Vagina (tissue), 2 donors: ENCODE measurements around the gene TNIK.

Experiments used
- POLR2A ChIP-seq, 2 donors: fragments of 450-650 bp; IDR thresholded peaks; one replicate each; pipeline ENCODE4 v1.6.1; 2017; ENCODE audit warnings: antibody characterized with exemption in 2 of 2, mild to moderate bottlenecking in 2 of 2, moderate library complexity in 2 of 2
- POLR2AphosphoS5 ChIP-seq, 2 donors: sonication (generic); formaldehyde crosslinking; IDR thresholded peaks; one replicate each; pipeline ENCODE4 v1.9.0; 2017; ENCODE audit warnings: antibody characterized with exemption in 2 of 2, mild to moderate bottlenecking in 2 of 2, low read depth in 1 of 2; ENCODE audit not compliant: insufficient read depth in 1 of 2
- TF ChIP-seq, protein P1 (sequence below), 3 experiments: fragments of 450-650 bp in 2 of 3; fragments of 200-600 bp in 1 of 3; sonication (generic) in 1 of 3; IDR thresholded peaks; one replicate each; pipeline ENCODE4 v1.5.1; 2017 to 2019; ENCODE audit warnings: antibody characterized with exemption in 3 of 3, mild to moderate bottlenecking in 2 of 3, moderate library complexity in 2 of 3

DNA sequence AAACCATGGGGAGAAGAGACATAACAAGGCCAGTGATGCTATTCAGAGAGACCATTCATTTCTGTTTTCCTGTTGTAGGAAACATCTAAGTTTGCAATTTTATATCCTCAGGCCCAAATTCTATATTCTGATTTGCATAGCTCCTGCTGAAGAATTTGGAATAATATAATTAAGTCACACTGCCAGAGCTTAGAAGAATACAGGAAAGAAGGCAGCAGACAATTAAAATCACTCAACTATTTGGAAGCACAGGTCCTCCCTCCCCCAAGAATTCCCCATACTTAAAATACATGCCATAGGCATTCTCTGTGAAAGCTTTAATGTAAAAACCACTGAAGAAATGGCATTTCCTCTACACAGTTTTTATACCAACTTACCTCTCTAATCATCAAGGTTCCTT lies 366.7 kb downstream of the TNIK start:
- TF ChIP-seq, protein P1, sequence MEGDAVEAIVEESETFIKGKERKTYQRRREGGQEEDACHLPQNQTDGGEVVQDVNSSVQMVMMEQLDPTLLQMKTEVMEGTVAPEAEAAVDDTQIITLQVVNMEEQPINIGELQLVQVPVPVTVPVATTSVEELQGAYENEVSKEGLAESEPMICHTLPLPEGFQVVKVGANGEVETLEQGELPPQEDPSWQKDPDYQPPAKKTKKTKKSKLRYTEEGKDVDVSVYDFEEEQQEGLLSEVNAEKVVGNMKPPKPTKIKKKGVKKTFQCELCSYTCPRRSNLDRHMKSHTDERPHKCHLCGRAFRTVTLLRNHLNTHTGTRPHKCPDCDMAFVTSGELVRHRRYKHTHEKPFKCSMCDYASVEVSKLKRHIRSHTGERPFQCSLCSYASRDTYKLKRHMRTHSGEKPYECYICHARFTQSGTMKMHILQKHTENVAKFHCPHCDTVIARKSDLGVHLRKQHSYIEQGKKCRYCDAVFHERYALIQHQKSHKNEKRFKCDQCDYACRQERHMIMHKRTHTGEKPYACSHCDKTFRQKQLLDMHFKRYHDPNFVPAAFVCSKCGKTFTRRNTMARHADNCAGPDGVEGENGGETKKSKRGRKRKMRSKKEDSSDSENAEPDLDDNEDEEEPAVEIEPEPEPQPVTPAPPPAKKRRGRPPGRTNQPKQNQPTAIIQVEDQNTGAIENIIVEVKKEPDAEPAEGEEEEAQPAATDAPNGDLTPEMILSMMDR (IDR thresholded peaks at IDR 0.05), result no peak
- TF ChIP-seq POLR2AphosphoS5 (IDR thresholded peaks at IDR 0.05; ENCODE audit: insufficient read depth in 1 of 2, low read depth in 1 of 2) (no peak), POLR2A (IDR thresholded peaks at IDR 0.05) (no peak)
